HG03039 (cell line): ENCODE data around the gene E2F1.

ENCODE experiments used
- ATAC-seq: cut with Tn5 transposase; IDR thresholded peaks from one replicate; pipeline ENCODE4 v1.9.1; 2021; ENCODE audit warnings: mild to moderate bottlenecking, moderate library complexity; ENCODE audit not compliant: unreplicated experiment

Gene E2F1

GRCh38 chr20:33673114-33673409 lies 13.1 kb downstream of the E2F1 start:
- ATAC-seq: no peak

DNA sequence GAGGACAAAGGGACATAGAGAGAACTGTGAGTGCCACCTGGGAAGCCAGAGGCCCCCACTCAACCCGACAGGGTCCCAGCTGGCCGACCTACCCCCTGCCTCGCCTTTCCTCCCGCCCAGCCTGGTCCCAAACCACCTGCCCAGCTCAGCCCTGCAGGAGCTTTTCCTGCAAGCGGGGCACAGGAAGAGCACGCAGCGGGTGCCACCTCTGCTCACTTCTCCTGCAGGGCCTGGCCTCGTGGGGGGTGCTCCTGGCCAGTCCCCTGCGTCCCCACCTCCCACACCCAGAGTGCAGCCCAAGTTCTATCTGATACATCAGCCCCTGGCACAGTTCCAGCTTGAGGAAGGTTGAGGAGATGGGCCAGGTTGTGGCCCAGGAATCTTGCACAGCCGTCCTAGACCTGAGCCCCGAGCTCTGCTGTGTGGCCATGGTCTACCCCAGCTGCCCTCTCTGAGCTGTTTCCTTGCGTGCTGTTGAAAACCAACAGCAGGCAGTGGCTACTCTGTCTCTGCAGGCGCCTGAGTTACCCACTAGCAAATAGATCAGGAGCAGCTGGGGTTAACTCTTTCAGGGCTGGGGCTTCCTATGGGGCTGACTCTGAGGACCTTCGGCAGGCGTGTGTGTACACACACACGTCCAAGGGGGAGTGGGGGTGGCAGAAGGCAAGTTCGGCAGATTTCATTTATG lies 13.6 kb downstream of the E2F1 start:
- ATAC-seq: no peak

- no peak for ATAC-seq
These were observed 14.5 kb downstream of the E2F1 start for GRCh38 chr20:33671573-33672288.

DNA sequence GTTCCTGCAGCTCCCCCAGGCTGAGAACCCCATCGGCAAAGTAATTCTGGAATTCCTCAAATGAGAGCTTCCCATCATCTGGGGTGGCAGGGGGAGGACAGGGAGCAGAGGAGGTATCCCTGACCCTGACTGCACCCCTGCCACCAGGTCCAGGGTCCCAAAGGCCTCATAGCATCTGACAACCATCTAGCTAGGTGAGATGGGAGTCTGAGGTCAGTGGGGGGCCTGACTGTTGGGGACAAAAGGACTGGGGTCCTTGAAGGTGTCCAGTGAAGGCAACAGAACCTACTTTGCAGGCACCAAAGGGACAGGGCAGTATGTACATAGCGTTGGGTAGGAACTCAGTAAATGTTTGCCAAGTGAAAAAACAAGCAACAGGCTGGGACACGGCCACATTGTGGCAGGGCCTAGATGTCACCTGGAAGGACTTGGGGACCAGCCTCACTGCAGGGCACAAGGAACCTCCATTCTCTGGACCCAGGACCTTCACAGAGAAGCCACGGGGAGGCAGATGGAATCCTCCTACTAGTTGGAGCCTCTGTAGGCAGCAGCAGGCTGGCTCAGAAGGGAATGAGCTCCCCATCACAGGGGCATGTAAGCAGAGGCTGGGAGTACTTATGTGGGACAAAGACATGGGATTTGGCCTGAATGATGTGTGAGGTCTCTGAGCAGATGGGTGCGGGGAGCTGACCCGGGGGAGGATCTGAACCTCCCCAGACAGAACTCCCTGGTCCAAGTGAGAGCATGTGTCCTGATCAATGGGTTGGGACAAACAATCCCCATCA lies 15.3 kb downstream of the E2F1 start:
- ATAC-seq: no peak

- ATAC-seq: no peak
These were observed 16.1 kb downstream of the E2F1 start for GRCh38 chr20:33669873-33670640.

- no peak for ATAC-seq
These were observed 17.0 kb downstream of the E2F1 start for GRCh38 chr20:33669224-33669623.

GRCh38 chr20:33668466-33669155 lies 17.6 kb downstream of the E2F1 start:
- ATAC-seq: no peak

DNA sequence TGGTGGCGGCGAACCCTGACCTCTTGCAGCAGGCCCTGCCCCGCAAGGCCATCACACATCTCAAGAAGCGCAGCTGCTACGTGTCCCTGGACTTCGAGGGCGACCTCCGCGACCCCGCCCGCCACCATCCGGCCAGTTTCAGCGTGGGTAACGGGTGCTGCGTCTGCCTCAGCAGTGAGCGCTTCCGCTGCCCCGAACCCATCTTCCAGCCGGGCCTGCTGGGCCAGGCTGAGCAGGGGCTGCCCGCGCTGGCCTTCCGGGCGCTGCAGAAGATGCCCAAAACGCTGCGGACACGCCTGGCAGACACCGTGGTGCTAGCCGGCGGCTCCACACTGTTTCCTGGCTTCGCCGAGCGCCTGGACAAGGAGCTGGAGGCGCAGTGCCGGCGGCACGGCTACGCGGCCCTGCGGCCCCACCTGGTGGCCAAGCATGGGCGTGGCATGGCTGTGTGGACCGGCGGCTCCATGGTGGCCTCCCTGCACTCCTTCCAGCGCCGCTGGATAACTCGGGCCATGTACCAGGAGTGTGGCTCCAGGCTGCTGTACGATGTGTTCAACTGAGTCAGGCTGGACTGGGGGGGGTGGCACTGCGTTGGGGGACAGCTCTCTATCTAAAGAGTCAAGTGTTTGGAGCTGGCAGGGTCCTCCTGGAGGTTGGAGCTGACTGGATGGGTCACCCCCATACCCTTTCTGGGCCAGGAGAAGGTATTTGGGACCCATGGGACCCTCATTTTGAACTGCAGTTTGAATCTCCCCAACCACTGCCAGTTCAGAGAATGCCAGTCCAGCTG lies 18.3 kb downstream of the E2F1 start:
- ATAC-seq: no peak

GRCh38 chr20:33667245-33667675 lies 18.9 kb downstream of the E2F1 start:
- peak; percentile 5 for ATAC-seq

GRCh38 chr20:33666293-33667244 lies 19.6 kb downstream of the E2F1 start, which contains the start of gene ACTL10:
ACTL10 (plus strand) TSS chr20:33666943; CDS start chr20:33667498, 555 bp downstream.
- peak; percentile 51 for ATAC-seq

DNA sequence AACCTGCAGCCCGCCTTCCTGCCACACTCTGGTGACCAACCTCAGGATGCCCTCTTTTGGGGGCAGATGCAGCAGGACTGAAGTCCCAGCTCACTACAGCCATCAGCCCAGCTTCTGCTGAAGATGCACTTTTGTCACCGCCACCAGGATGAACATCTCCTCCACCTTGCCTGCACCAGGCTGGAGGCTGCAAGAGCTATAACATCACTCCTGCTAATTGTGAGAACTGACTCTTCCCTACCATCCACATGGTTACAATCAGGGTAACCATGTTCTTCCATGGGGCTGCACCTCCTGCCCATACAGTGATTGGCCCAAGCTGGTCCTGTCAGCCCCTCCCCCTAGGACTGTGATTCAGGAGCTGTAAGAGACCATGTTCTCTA lies 21.4 kb downstream of the E2F1 start:
- no peak for ATAC-seq

DNA sequence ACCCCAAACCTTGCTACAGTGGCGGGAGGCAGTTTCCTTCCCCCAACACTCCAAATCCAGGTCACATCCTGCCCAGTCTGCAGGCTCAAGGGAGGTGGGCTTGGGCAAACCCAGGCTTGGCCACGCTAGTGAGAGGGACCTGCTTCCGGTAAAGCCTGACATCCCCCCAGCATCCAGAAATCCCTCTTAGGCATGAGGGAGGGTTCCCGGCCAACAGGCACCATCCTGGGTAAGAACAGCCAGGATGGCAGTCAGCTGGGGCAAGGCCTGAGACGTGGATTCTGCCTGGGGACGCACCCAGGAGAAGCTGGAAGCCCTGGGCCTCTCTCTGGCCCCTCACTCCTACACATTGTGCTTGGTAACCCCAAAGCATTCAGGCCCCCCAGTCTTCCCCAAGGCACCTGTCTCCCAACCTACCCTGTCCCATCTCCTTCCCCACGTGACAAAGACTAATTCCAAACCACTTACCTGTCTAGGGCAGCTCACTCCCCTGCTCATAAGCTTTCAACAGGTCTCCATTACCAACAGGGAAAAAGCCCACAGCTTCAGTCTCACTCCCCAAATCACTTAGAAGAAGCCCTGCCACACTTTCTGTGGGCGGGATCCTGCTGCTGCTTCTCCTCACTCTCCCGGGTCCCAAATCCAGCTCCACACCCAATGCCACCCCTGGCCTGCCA lies 22.0 kb downstream of the E2F1 start:
- ATAC-seq: no peak

DNA sequence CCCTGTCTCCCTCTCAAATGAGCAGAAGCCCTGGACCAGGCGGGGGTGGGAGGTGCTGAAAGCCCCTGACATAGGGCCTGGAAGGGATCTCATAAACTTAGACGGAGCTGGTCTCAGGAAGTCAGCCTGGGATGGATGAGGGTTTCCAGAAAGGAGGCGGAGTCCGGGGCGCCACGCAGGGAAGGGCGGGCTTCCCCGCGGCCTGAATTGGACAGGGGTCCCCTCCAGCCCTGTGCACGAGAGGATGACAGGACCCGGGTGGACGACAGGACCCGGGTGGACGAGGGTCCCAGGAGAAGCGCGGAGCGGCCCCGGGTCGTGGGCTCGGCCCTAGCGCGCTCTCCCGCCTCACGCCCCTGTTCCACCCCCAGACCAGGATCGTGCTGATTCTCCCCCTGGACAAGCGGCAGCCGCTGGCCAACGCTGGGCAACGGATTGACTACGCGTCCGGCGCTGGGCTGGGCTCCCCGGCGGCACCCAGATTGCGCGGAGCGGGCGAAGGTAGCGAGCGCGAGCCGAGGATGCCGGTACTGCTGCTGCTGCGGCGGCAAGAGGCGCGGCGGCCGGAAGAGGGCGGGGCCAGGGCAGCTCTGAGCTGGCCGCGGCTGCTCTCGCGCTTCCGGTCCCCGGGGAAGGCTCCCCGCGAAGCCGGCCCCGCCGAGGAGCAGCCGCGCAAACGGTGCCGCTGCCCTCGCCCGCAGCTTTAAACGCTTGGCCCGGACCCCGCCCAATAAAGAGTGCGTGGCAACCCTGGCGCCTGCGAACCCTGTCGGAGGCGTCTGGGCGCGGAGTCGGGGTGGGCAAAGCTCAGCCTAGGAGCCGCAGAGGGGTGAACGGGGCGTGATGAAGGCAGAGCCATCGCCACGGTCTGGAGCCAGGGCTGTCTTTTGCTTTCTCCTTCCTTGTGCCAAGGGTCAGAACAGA lies 22.8 kb downstream of the E2F1 start:
- ATAC-seq: peak; percentile 36

DNA sequence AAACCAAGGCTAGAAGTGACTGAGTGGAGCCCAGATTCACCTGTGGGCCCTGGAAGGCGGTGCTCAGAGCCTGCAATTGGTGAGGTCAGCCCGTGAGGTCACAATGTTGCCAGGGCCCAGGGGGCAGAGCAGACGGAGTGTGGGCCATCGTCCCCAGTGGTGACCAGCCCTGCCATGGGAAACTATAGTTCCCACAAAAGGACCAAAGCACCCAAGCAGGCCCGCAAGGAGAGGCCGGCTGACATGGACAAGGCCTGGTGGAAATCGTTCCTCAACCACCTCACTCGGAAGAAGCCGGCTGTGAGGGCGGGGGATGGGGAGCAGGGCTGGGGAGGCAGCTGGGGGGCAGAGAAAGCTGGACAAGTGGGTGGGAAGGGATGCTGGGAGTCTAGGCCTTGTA lies 24.0 kb downstream of the E2F1 start, which contains the start of gene C20orf144:
Gene C20orf144 (plus strand): TSS at position 156 of the 400 bp plus-strand sequence. CDS start 19 bp downstream, at position 175.
- ATAC-seq: no peak

DNA sequence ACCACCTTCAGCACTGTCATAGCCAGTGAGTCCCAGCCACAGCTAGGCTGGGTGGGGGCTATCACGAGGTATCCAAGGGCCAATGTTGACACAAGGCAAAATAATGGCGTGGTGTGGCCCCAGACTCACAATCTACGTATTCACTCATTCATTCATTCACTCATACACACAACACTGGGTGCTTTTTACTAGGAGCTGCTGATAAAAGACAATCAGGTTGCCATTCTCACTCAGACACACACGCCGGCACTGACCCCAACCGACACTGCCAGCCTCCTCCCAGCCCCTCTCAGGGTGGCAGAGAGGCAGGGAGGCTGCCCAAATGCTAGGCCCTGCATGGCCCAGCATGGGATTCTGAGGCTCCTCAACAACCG lies 25.5 kb downstream of the E2F1 start:
- ATAC-seq: no peak

- no peak for ATAC-seq
These were observed 26.0 kb downstream of the E2F1 start for GRCh38 chr20:33660035-33660684.
